Keratinocyte (primary cell): ENCODE data around the gene BSG.

Experiments used
- EZH2 ChIP-seq: IDR thresholded peaks from one replicate; pipeline ENCODE4 v1.6.1; 2012; ENCODE audit warnings: inconsistent platforms, mild to moderate bottlenecking, low read length, moderate library complexity
- TF ChIP-seq, protein P1 (sequence below), 3 experiments: IDR thresholded peaks in 1 of 3; conservative IDR thresholded peaks in 1 of 3; optimal IDR thresholded peaks in 1 of 3; 2 replicates in 2 of 3; 3 replicates in 1 of 3; pipeline versions ENCODE3 to v1.5.1; 2011; ENCODE audit warnings: low read length in 3 of 3, mild to moderate bottlenecking in 3 of 3, moderate library complexity in 2 of 3, control low read depth in 1 of 3, inconsistent platforms in 1 of 3; ENCODE audit not compliant: insufficient read depth in 2 of 3; ENCODE audit errors: extremely low read depth in 1 of 3

- TF ChIP-seq, protein P1, sequence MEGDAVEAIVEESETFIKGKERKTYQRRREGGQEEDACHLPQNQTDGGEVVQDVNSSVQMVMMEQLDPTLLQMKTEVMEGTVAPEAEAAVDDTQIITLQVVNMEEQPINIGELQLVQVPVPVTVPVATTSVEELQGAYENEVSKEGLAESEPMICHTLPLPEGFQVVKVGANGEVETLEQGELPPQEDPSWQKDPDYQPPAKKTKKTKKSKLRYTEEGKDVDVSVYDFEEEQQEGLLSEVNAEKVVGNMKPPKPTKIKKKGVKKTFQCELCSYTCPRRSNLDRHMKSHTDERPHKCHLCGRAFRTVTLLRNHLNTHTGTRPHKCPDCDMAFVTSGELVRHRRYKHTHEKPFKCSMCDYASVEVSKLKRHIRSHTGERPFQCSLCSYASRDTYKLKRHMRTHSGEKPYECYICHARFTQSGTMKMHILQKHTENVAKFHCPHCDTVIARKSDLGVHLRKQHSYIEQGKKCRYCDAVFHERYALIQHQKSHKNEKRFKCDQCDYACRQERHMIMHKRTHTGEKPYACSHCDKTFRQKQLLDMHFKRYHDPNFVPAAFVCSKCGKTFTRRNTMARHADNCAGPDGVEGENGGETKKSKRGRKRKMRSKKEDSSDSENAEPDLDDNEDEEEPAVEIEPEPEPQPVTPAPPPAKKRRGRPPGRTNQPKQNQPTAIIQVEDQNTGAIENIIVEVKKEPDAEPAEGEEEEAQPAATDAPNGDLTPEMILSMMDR (optimal IDR thresholded peaks at IDR 0.05 in 1 of 3, IDR thresholded peaks at IDR 0.05 in 1 of 3, conservative IDR thresholded peaks at IDR 0.05 in 1 of 3; ENCODE audit: extremely low read depth in 1 of 3, insufficient read depth in 2 of 3, low read length in 3 of 3): peak in 1 of 3 experiments; percentile 25
- peak; percentile 43 for TF ChIP-seq EZH2
Observed at GRCh38 chr19:588741-589692, 16.6 kb downstream of the BSG start.
